ENCODE data around the gene TULP4.

Gene TULP4

GRCh38 chr6:158283304-158283980 lies 28.8 kb upstream of the TULP4 start:
- DNase-seq (ENCODE audit: low read depth) = peak; percentile 53
- no peak overlapping the region for H3K9ac ChIP-seq (ENCODE audit: low read length)
- H3K4me1 ChIP-seq (ENCODE audit: control insufficient read depth, insufficient read depth, low read length) = peaks cover 24% of the 10 kb centered on the region
- H3K9me3 ChIP-seq (ENCODE audit: control insufficient read depth, low read length) = no peaks in the 10 kb centered on the region
- H3K4me3 ChIP-seq (ENCODE audit: low read length) = no peak overlapping the region
- H3K27me3 ChIP-seq (replicated peaks; ENCODE audit: control insufficient read depth, insufficient read depth, low read length) = no peaks in the 10 kb centered on the region
- no peaks in the 10 kb centered on the region for H3K36me3 ChIP-seq (ENCODE audit: control insufficient read depth, insufficient read depth, low read length, severe bottlenecking)

DNA sequence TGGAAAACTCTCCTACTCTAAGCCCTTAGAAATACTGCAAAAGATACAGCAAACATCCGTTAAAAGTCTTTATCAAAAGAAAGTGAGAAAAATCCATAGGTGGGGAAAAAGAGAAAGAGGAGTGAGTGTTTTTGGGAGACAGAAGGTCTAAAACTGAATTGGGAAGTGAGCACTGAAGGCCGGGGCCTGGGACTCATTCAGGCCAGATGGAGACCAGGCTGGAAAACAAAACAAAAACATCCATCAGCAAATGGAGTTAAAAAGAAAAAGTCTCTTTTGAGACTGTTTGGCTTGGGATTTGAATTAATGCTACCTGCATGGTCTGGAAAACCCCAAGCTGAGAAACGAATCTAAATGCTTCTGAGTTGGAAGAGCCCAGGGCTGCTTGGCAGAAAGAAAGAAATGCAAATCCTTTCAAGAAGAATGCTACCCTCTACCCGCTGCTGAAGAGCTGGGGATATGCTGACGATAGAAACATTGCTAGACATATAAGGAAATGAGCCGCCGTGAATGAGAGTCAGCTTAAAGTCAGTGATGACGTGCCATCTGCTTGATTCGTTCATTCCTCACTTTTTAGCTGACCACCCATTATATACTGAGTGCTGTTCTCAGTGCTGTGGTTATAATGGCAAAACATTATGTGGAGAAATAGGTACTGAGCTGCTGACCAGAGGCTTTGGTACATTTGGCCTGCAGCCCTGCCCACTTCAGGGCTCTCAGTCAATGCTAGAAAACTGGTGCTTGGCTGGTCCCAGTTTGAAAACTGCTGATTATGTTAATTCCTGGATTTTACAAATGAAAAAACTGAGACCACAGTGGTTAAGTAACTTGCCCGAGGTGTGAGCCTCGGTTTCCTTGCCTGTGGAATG lies 28.0 kb upstream of the TULP4 start:
- peak; percentile 81 for DNase-seq (ENCODE audit: low read depth)

DNA sequence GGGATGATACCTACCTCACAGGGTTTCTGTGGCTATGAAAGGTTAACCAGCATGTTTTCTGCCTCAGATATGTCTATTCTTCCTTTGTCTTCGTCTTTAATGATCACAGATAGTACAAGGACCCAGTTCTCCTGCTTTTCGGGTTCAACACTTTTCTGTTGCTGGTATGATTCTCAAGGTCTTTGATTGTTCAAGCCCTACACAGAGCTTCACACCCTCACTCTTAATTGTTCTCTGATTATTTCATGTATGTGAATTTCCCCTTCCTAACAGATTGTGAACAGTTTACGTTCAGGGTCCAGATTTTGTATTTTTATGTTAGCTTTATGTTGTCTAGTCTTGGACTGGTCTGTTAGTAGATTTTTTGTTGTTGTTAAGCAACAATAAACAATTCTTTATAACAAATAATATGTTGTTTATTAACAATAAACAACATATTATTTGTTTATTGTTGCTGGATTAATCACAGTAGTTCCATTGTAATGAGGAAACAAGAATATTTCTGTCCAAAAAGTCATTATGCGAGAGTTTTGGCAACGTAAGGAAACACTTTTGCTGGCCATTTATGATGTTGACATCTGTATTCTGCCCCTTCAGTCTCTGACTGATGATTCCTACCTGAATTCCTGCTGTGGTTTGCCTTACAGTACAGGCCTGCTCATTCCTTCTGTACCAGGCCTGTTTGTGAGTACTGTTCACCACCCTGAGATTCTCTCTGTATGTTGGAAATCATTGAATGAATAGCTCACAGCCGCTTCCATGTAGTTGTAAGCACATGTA lies 27.2 kb upstream of the TULP4 start:
- H3K36me3 ChIP-seq (ENCODE audit: control insufficient read depth, insufficient read depth, low read length, severe bottlenecking) = no peaks in the 10 kb centered on the region
- DNase-seq (ENCODE audit: low read depth) = no peak
- no peaks in the 10 kb centered on the region for H3K9me3 ChIP-seq (ENCODE audit: control insufficient read depth, low read length)

More for the DNA sequence above, 28.0 kb upstream of the TULP4 start:
- Histone ChIP-seq H3K9ac (ENCODE audit: low read length) (no peak overlapping the region), H3K9me3 (ENCODE audit: control insufficient read depth, low read length) (no peaks in the 10 kb centered on the region), H3K4me3 (ENCODE audit: low read length) (no peak overlapping the region), H3K36me3 (ENCODE audit: control insufficient read depth, insufficient read depth, low read length, severe bottlenecking) (no peaks in the 10 kb centered on the region), H3K27me3 (replicated peaks; ENCODE audit: control insufficient read depth, insufficient read depth, low read length) (no peaks in the 10 kb centered on the region), H3K4me1 (ENCODE audit: control insufficient read depth, insufficient read depth, low read length) (peaks cover 24% of the 10 kb centered on the region)

GRCh38 chr6:158285656-158286021 lies 26.6 kb upstream of the TULP4 start:
- no peaks in the 10 kb centered on the region for H3K36me3 ChIP-seq (ENCODE audit: control insufficient read depth, insufficient read depth, low read length, severe bottlenecking)
- H3K9ac ChIP-seq (ENCODE audit: low read length) = no peak overlapping the region
- no peaks in the 10 kb centered on the region for H3K27me3 ChIP-seq (replicated peaks; ENCODE audit: control insufficient read depth, insufficient read depth, low read length)
- peaks cover 24% of the 10 kb centered on the region for H3K4me1 ChIP-seq (ENCODE audit: control insufficient read depth, insufficient read depth, low read length)
- peak overlapping the region; percentile 10 for H3K4me3 ChIP-seq (ENCODE audit: low read length)
- no peaks in the 10 kb centered on the region for H3K9me3 ChIP-seq (ENCODE audit: control insufficient read depth, low read length)
- DNase-seq (ENCODE audit: low read depth) = no peak

More for the DNA sequence above, 27.2 kb upstream of the TULP4 start:
- Histone ChIP-seq H3K9ac (ENCODE audit: low read length) (no peak overlapping the region), H3K4me3 (ENCODE audit: low read length) (peak overlapping the region; percentile 10), H3K4me1 (ENCODE audit: control insufficient read depth, insufficient read depth, low read length) (peaks cover 24% of the 10 kb centered on the region), H3K27me3 (replicated peaks; ENCODE audit: control insufficient read depth, insufficient read depth, low read length) (no peaks in the 10 kb centered on the region)

DNA sequence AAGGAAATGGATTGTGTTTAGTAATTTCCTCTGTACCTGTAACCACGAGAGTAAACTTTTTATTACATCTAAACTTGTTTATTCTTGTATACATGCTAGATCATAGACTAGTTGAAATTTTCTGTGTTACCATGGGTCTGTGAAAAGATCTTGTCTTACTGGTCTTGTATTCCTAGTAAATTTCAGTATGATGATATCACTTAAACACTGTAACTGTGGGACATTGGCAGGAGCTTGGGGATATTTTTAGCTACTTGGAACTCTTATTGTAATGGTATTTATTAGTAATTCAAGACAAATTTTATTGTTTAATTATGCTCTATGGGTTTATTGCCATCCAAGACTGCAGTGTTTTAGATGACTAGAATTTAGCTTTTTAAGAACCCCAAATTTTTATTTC lies 25.9 kb upstream of the TULP4 start:
- Histone ChIP-seq H3K4me1 (ENCODE audit: control insufficient read depth, insufficient read depth, low read length) (peaks cover 24% of the 10 kb centered on the region), H3K4me3 (ENCODE audit: low read length) (peak overlapping the region; percentile 16), H3K9me3 (ENCODE audit: control insufficient read depth, low read length) (no peaks in the 10 kb centered on the region), H3K36me3 (ENCODE audit: control insufficient read depth, insufficient read depth, low read length, severe bottlenecking) (no peaks in the 10 kb centered on the region), H3K27me3 (replicated peaks; ENCODE audit: control insufficient read depth, insufficient read depth, low read length) (no peaks in the 10 kb centered on the region), H3K9ac (ENCODE audit: low read length) (no peak overlapping the region)
- peak; percentile 54 for DNase-seq (ENCODE audit: low read depth)

GRCh38 chr6:158287047-158287446 lies 25.2 kb upstream of the TULP4 start:
- no peaks in the 10 kb centered on the region for H3K36me3 ChIP-seq (ENCODE audit: control insufficient read depth, insufficient read depth, low read length, severe bottlenecking)
- no peaks in the 10 kb centered on the region for H3K27me3 ChIP-seq (replicated peaks; ENCODE audit: control insufficient read depth, insufficient read depth, low read length)
- H3K4me3 ChIP-seq (ENCODE audit: low read length) = peak overlapping the region; percentile 16
- H3K9ac ChIP-seq (ENCODE audit: low read length) = no peak overlapping the region
- H3K4me1 ChIP-seq (ENCODE audit: control insufficient read depth, insufficient read depth, low read length) = peaks cover 22% of the 10 kb centered on the region
- no peak for DNase-seq (ENCODE audit: low read depth)
- H3K9me3 ChIP-seq (ENCODE audit: control insufficient read depth, low read length) = no peaks in the 10 kb centered on the region

- peaks cover 21% of the 10 kb centered on the region for H3K4me1 ChIP-seq (ENCODE audit: control insufficient read depth, insufficient read depth, low read length)
- H3K9me3 ChIP-seq (ENCODE audit: control insufficient read depth, low read length) = no peaks in the 10 kb centered on the region
- no peaks in the 10 kb centered on the region for H3K27me3 ChIP-seq (replicated peaks; ENCODE audit: control insufficient read depth, insufficient read depth, low read length)
Observed at GRCh38 chr6:158290040-158290439, 22.2 kb upstream of the TULP4 start.

DNA sequence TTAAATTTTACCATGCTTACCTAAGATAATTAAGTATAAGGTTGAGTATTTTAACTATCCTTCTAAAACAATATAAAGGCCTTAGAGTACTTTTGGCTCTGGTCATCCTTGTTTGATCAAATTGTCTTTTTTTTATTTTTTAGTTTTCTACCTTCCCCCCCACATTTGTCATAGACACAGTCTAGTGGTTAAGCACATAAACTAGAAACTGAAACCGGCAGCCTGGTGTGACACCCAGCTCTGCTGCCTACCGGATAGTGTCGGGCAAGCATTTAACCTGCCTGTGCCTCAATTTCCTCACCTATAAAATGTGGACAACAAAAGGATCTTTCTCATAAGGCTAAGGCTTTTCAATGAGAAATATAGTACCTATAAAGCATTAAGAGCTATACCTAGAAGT lies 21.6 kb upstream of the TULP4 start:
- H3K27me3 ChIP-seq (replicated peaks; ENCODE audit: control insufficient read depth, insufficient read depth, low read length) = no peaks in the 10 kb centered on the region
- no peak overlapping the region for H3K4me3 ChIP-seq (ENCODE audit: low read length)
- no peaks in the 10 kb centered on the region for H3K9me3 ChIP-seq (ENCODE audit: control insufficient read depth, low read length)
- no peak overlapping the region for H3K9ac ChIP-seq (ENCODE audit: low read length)
- no peaks in the 10 kb centered on the region for H3K36me3 ChIP-seq (ENCODE audit: control insufficient read depth, insufficient read depth, low read length, severe bottlenecking)
- no peak for DNase-seq (ENCODE audit: low read depth)
- peaks cover 16% of the 10 kb centered on the region for H3K4me1 ChIP-seq (ENCODE audit: control insufficient read depth, insufficient read depth, low read length)

More at GRCh38 chr6:158290040-158290439, 22.2 kb upstream of the TULP4 start:
- no peak for DNase-seq (ENCODE audit: low read depth)
- Histone ChIP-seq H3K36me3 (ENCODE audit: control insufficient read depth, insufficient read depth, low read length, severe bottlenecking) (no peaks in the 10 kb centered on the region), H3K9ac (ENCODE audit: low read length) (no peak overlapping the region), H3K4me3 (ENCODE audit: low read length) (no peak overlapping the region)

DNA sequence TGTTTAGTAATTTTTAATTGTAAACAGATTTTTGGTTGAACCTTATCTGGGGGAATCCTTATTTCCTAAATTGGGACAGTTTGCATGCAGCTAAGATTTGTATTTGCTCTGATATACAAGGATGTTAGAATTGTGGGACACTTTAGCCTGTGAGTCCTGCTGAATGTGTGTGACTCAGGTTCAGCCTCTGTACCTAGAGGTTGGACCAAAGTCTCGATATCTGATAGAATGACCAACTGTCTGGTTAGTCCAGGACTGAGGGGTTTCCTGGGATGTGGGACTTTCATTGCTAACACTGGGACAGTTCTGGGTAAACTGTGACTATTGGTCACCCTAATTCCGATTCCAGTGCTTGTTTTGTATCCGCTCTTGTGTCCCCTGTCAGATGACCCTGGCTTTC lies 20.2 kb upstream of the TULP4 start:
- no peak overlapping the region for H3K9ac ChIP-seq (ENCODE audit: low read length)
- no peaks in the 10 kb centered on the region for H3K27me3 ChIP-seq (replicated peaks; ENCODE audit: control insufficient read depth, insufficient read depth, low read length)
- peaks cover 8% of the 10 kb centered on the region for H3K36me3 ChIP-seq (ENCODE audit: control insufficient read depth, insufficient read depth, low read length, severe bottlenecking)
- peaks cover 2% of the 10 kb centered on the region for H3K4me1 ChIP-seq (ENCODE audit: control insufficient read depth, insufficient read depth, low read length)
- no peak for DNase-seq (ENCODE audit: low read depth)
- H3K9me3 ChIP-seq (ENCODE audit: control insufficient read depth, low read length) = peaks cover 4% of the 10 kb centered on the region
- H3K4me3 ChIP-seq (ENCODE audit: low read length) = no peak overlapping the region

- peaks cover 12% of the 10 kb centered on the region for H3K9me3 ChIP-seq (ENCODE audit: control insufficient read depth, low read length)
- H3K4me1 ChIP-seq (ENCODE audit: control insufficient read depth, insufficient read depth, low read length) = no peaks in the 10 kb centered on the region
- peaks cover 14% of the 10 kb centered on the region for H3K36me3 ChIP-seq (ENCODE audit: control insufficient read depth, insufficient read depth, low read length, severe bottlenecking)
- no peak overlapping the region for H3K4me3 ChIP-seq (ENCODE audit: low read length)
- no peaks in the 10 kb centered on the region for H3K27me3 ChIP-seq (replicated peaks; ENCODE audit: control insufficient read depth, insufficient read depth, low read length)
- H3K9ac ChIP-seq (ENCODE audit: low read length) = no peak overlapping the region
- DNase-seq (ENCODE audit: low read depth) = no peak
Observed at GRCh38 chr6:158293122-158293521, 19.1 kb upstream of the TULP4 start.

Measured in adipocyte (in vitro differentiated cells).